Measurements from ENCODE around the gene TBC1D9B.
"Not testable (repeated sequence)": the region's sequence is repeated elsewhere in the genome, so short reads cannot be mapped to it uniquely, and the experiment has no call there.

Gene TBC1D9B

DNA sequence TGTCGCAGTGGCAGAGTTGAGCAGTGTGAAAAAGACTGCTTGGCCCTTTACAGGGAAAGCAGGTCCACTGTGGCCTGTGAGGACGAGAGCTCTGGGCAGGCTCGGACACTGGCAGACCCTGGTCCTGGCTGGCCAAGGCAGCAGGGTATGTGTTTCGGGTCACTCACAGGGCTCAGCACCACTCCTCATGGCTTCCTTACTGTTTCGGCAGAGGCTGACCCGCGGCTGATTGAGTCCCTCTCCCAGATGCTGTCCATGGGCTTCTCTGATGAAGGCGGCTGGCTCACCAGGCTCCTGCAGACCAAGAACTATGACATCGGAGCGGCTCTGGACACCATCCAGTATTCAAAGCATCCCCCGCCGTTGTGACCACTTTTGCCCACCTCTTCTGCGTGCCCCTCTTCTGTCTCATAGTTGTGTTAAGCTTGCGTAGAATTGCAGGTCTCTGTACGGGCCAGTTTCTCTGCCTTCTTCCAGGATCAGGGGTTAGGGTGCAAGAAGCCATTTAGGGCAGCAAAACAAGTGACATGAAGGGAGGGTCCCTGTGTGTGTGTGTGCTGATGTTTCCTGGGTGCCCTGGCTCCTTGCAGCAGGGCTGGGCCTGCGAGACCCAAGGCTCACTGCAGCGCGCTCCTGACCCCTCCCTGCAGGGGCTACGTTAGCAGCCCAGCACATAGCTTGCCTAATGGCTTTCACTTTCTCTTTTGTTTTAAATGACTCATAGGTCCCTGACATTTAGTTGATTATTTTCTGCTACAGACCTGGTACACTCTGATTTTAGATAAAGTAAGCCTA, 71.3 kb downstream of the TBC1D9B start:
- no peak for DNase-seq

DNA sequence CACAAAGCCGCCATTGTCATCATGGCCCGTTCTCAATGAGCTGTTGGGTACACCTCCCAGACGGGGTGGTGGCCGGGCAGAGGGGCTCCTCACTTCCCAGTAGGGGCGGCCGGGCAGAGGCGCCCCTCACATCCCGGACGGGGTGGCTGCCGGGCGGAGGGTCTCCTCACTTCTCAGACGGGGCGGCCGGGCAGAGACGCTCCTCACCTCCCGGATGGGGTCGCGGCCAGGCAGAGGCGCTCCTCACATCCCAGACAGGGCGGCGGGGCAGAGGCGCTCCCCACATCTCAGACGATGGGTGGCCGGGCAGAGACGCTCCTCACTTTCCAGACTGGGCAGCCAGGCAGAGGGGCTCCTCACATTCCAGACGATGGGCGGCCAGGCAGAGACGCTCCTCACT, 72.8 kb downstream of the TBC1D9B start:
- DNase-seq = not testable (repeated sequence)

DNA sequence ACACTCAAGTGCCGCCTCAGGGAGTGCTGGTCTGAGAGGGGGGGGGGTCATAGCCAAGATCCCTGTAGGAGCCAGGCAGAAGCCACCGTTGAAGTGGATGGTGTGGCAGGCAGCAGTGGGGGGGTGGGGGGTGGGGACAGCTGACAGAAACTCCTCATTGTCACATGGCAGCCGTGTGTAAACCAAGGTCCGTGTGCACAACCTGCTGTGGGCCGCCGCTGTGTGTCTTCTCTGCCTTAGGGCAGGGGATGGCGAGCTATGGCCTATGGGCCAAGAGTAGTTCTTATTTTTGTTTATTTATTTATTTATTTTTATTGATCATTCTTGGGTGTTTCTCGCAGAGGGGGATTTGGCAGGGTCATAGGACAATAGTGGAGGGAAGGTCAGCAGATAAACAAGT, 73.6 kb downstream of the TBC1D9B start:
- no peak for DNase-seq

GRCh38 chr5:179833709-179834070, 74.0 kb downstream of the TBC1D9B start:
- DNase-seq = no peak

GRCh38 chr5:179833056-179833708, 74.5 kb downstream of the TBC1D9B start:
- DNase-seq = no peak

GRCh38 chr5:179832039-179832745, 75.5 kb downstream of the TBC1D9B start:
- no peak for DNase-seq

DNA sequence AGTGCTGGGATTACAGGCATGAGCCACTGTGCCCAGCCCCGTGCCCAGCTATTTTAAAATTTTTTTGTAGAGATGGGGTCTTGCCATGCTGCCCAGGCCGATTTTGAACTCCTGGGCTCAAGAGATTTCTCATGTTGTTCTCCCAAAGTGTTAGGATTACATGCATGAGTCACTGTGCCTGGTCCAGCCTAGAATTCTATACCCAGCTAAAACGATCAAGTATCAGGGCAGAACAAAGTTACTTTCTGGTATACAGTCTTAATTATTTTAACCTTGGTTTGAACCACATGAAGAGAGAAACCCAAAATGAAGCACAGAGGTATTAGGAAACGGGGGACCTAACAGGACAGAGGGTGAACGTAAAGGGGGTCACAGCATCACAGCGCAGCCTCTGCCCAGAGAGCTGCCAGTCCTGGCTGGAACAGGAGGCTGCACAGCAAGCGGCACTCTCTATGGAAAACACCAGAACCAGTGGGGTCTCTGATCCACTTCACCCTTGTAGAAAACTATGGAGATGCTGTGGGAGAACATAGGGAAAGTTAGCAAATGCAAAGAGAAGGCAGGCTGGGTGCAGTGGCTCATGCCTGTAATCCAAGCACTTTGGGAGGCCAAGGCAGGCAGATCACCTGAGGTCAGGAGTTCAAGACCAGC, 76.8 kb downstream of the TBC1D9B start:
- no peak for DNase-seq

- no peak for DNase-seq
Observed at GRCh38 chr5:179829732-179830435, 77.8 kb downstream of the TBC1D9B start.

- DNase-seq = no peak
Observed at GRCh38 chr5:179828756-179829421, 78.8 kb downstream of the TBC1D9B start.

DNA sequence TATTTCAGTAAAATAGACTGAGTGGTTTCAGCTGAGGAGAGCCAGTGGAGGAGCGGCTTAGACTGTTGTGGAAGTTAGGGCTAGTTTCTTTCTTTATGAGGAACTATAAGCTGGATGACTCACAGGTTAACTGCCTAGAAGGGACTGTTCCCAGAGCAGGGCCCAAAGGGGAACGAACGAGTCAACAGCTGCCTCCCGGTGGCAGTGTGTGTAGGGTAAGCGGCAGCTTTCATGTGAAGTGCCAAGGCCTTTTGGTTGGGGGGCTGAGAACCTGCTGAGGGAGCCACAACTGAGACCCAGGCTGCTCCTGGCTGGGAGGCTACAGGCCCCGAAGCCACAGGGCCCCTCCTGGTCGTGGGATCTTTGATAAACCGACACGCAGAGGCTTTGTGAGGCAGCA, 80.0 kb downstream of the TBC1D9B start:
- no peak for DNase-seq

DNA sequence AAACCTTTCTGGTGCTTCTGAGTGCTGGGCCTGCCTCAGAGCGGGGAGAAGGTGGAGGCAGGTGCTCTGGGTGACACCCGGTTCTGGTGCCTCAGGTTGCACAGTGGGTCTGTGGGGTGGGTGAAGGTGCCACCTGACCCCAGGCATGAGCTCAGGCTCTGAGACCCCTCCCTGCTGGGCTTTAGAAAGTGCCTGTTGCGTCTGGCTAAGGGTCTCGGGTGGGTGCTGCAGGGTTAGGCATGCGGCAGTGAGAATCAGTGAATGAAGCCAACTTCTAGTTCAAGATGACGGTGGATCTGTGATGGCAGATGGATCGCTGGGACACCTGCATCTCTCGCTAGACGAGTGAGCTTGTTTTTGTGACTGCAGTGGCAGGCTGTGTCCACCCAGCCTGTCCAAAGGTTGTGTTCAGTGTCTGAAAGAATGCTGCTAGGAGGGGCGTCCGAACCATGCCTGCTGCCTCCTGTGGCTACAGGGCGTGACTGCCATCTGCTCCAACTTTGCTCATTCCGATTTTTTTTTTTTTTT, 82.0 kb downstream of the TBC1D9B start:
- no peak for DNase-seq

- no peak for DNase-seq
Observed at GRCh38 chr5:179824745-179825112, 83.0 kb downstream of the TBC1D9B start.

- no peak for DNase-seq
Observed at GRCh38 chr5:179823937-179824744, 83.6 kb downstream of the TBC1D9B start.

GRCh38 chr5:179822444-179822990, 85.2 kb downstream of the TBC1D9B start:
- no peak for DNase-seq

GRCh38 chr5:179822059-179822432, 85.7 kb downstream of the TBC1D9B start:
- DNase-seq = no peak

DNA sequence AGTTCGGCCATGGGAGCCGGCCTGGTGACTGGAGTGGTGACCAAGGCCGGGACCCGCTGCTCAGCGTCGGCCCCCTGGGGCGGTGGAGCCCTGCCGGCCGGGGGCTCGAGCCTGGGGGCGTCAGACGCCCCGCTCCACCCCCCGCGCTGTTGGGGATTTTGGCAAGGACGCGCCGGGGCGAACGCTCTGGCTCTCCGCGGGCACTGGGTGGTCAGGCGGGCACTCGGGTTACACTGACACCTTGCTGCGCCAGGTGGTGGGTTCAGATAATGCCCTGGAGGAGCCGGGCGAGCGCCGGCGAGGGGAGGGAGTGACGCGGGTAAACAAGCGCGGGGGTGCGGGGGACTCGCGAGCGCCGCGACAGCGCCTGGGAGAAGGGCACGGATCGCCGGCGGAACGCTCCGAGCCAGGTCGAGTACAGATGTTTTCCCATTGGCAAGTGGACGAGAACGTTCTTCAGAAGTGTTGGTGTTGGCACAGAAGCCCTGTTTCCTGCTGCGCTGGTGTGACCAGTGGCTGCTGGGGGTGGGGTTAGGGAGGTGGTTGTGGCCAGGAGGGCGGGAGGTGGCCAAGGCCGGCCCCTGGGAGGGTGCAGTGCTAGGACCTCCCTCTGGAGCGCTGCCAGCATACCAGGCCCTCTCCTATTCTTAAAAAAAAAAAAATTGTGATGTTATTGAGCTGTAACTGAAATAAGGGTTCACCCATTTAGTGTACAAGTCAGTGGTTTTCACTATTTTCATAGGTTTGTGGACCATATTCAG, 86.2 kb downstream of the TBC1D9B start:
- peak; percentile 43 for DNase-seq

- DNase-seq = no peak
Observed at GRCh38 chr5:179820483-179821297, 87.0 kb downstream of the TBC1D9B start, which contains the start of gene SQSTM1. SQSTM1 (plus strand) TSS chr5:179820905; CDS start chr5:179820937, 32 bp downstream.

DNA sequence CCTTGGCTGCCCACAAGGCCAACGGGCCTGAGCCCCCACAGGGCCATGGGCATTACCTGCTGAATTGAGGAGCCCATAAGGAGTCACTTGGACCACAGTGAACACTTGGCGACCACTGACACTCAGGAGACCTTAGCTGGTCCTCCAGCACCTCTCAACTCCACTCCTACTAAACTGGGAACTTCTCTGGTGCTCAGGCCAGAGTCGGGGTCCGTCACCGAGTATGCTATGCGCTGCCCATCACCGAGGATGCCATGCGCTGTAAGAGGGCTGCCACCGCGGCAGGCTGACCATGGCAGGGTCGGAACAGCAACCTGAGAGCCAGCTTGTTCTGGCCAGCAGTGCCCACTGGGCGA, 87.6 kb downstream of the TBC1D9B start:
- no peak for DNase-seq

Measured in NCI-H1417 treated with DMSO at 0.1 percent for 48 hours (cell line).